ENCODE data around the gene HPS1. TPM values are rescaled to one million over a fixed set of nuclear protein-coding genes. Genes with fewer than 3 reads are reported as not detected.

The HPS1 gene
- total RNA-seq, result 10 to 100 TPM; 46.5 to 83.5 (median 67.5) TPM

DNA sequence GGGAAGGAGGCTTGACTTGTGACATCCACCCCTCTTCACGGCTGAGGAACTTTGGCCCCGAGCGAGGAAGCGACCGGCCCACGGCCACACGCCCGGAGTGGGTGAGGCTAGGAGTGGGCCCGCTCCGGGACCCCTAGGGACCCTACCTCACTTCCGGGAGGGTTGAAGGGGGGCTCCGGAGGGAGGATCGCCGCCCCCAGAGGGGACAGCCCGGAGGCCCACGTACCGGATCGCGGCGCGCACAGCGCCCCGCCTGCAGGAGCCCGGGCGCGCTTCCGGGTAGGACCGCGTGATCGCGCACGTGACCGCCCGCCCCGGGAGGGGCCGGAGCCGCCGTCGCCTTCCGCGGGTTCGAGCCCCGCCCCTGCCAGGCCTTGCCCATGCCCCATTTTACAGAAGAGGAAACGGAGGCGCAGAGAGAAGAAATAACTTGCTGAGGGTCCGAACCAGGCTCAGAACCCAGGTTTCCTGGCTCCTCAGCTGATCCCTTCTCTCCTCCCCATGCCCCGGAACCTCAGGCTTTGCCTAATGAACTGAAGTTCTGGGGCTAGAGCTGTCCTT, at the start of gene HPS1:
HPS1 (minus strand) TSS at position 275 of the 561 bp plus-strand sequence. CDS start 3,695 bp downstream, outside the sequence.
- WGBS, result 7% methylated on average over 23 of the region's 47 CpGs
- Histone ChIP-seq H3K4me3 (peak within 1 kb of the TSS; percentile 82), H3K9me3 (no peaks in the 10 kb centered on the region)

DNA sequence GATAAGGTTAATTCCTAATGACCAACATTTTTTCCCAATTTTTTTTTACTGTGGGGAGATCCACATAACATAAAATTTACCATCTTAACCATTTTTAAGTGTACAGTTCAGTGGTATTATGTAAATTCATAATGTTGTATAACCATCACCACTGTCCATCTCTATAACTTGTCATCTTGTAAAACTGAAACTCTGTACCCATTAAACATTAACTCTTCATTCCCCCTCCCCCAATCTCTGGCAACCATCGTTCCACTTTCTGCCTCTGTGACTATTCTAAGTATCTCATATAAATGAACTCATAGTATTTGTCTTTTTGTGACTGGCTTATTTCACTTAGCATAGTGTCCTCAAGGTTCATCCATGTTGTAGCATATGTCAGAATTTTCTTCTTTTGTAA, 46.0 kb upstream of the HPS1 start:
- Histone ChIP-seq H3K4me1 (no peaks in the 10 kb centered on the region), H3K27me3 (no peaks in the 10 kb centered on the region), H3K36me3 (no peaks in the 10 kb centered on the region), H3K9me3 (no peaks in the 10 kb centered on the region), H3K4me3 (no peak overlapping the region), H3K27ac (no peak overlapping the region)
- WGBS, result 87% methylated on average over 1 of the region's 1 CpG
- no peak for DNase-seq (ENCODE audit: low spot score in 2 of 2)
- TF ChIP-seq, protein P1, sequence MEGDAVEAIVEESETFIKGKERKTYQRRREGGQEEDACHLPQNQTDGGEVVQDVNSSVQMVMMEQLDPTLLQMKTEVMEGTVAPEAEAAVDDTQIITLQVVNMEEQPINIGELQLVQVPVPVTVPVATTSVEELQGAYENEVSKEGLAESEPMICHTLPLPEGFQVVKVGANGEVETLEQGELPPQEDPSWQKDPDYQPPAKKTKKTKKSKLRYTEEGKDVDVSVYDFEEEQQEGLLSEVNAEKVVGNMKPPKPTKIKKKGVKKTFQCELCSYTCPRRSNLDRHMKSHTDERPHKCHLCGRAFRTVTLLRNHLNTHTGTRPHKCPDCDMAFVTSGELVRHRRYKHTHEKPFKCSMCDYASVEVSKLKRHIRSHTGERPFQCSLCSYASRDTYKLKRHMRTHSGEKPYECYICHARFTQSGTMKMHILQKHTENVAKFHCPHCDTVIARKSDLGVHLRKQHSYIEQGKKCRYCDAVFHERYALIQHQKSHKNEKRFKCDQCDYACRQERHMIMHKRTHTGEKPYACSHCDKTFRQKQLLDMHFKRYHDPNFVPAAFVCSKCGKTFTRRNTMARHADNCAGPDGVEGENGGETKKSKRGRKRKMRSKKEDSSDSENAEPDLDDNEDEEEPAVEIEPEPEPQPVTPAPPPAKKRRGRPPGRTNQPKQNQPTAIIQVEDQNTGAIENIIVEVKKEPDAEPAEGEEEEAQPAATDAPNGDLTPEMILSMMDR (IDR thresholded peaks at IDR 0.05), result no peak
- TF ChIP-seq POLR2A (IDR thresholded peaks at IDR 0.05), result no peak
- no peak for TF ChIP-seq EP300 (IDR thresholded peaks at IDR 0.05)
- TF ChIP-seq POLR2AphosphoS5 (IDR thresholded peaks at IDR 0.05), result no peak

More for the DNA sequence above, at the start of gene HPS1:
- peak; percentile 84 to 87 for DNase-seq (ENCODE audit: low spot score in 2 of 2)
- TF ChIP-seq POLR2A (IDR thresholded peaks at IDR 0.05), result peak; percentile 29 to 78
- TF ChIP-seq, protein P1 (IDR thresholded peaks at IDR 0.05), result no peak
- no peak for TF ChIP-seq EP300 (IDR thresholded peaks at IDR 0.05)
- TF ChIP-seq POLR2AphosphoS5 (IDR thresholded peaks at IDR 0.05), result peak in 2 of 3 donors; percentile 63 to 65
- Histone ChIP-seq H3K27ac (peak within 1 kb of the TSS; percentile 93), H3K27me3 (no peaks in the 10 kb centered on the region), H3K4me1 (peaks cover 16% of the 10 kb centered on the region), H3K36me3 (peaks cover 27% of the 10 kb centered on the region)

GRCh38 chr10:98489561-98490481, 43.1 kb upstream of the HPS1 start:
- WGBS, result 83% methylated on average over 13 of the region's 13 CpGs
- DNase-seq (ENCODE audit: low spot score in 2 of 2), result no peak
- peaks cover 6% of the 10 kb centered on the region for H3K4me1 ChIP-seq
- no peaks in the 10 kb centered on the region for H3K27me3 ChIP-seq
- no peaks in the 10 kb centered on the region for H3K9me3 ChIP-seq
- H3K4me3 ChIP-seq, result no peak overlapping the region
- no peaks in the 10 kb centered on the region for H3K36me3 ChIP-seq
- TF ChIP-seq POLR2AphosphoS5 (IDR thresholded peaks at IDR 0.05) (no peak), EP300 (IDR thresholded peaks at IDR 0.05) (no peak), POLR2A (IDR thresholded peaks at IDR 0.05) (no peak)
- TF ChIP-seq, protein P1 (IDR thresholded peaks at IDR 0.05), result no peak
- H3K27ac ChIP-seq, result peak overlapping the region; percentile 16

DNA sequence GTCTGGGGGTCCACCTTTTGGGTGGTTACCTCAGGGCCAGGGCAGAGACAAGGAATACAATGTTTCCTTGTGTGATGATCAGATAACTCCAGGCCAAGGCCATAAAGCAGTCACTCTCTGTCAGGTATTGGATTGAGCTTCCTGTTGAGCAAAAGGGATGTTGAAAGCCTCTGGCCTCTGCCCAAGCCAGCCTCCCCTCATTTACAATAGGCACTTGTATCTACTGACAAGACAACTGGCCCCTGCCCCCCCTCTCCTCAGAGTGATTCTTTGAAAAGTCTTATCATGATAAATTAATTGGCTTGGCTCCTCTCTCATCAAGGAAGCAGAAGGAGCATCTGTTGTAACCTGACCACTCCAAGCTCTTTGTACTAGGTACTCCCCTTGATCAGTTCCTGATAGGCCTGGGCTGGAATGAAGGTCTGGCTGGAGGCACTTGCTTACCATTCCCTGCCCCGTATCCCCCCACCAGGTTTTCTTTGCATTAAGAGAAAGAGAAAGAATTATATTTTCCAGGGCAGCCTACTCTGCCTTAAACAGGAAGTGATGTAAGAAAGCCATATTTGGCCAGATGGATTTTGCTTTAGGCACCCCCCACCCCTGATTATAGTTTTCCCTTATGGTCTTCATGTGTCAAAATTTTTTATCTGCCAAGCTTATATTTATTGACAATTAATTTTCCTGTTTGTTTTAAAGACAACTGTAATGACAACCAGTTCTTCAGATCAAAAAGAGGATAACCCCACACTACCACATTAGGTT, 42.1 kb upstream of the HPS1 start:
- DNase-seq (ENCODE audit: low spot score in 2 of 2), result peak; percentile 77 to 84
- Histone ChIP-seq H3K27me3 (no peaks in the 10 kb centered on the region), H3K27ac (peak overlapping the region; percentile 16), H3K4me1 (peaks cover 6% of the 10 kb centered on the region), H3K9me3 (no peaks in the 10 kb centered on the region), H3K36me3 (no peaks in the 10 kb centered on the region), H3K4me3 (no peak overlapping the region)
- TF ChIP-seq EP300 (IDR thresholded peaks at IDR 0.05), result no peak
- no peak for TF ChIP-seq POLR2A (IDR thresholded peaks at IDR 0.05)
- no peak for TF ChIP-seq POLR2AphosphoS5 (IDR thresholded peaks at IDR 0.05)
- TF ChIP-seq, protein P1 (IDR thresholded peaks at IDR 0.05), result no peak
- 61% methylated on average over 1 of the region's 1 CpG for WGBS
